KG1 (cell line): ENCODE results near the gene FNIP2.

Source experiments
- DNase-seq: peaks from one replicate; lab custom pipeline; 2025; lab: John Stamatoyannopoulos, UW

Gene FNIP2

GRCh38 chr4:158763462-158763861, 5.4 kb upstream of the FNIP2 start:
- no peak for DNase-seq

GRCh38 chr4:158766434-158767044, 2.3 kb upstream of the FNIP2 start:
- DNase-seq = no peak

GRCh38 chr4:158767451-158767850, 1.4 kb upstream of the FNIP2 start:
- DNase-seq = no peak

- DNase-seq = no peak
Measured at GRCh38 chr4:158769175-158769921, 522 bp downstream of the FNIP2 start.

GRCh38 chr4:158770671-158771070, 1.8 kb downstream of the FNIP2 start:
- no peak for DNase-seq

GRCh38 chr4:158771776-158772175, 3.0 kb downstream of the FNIP2 start:
- DNase-seq = no peak

GRCh38 chr4:158775091-158775651, 6.3 kb downstream of the FNIP2 start:
- no peak for DNase-seq

GRCh38 chr4:158776106-158776505, 7.3 kb downstream of the FNIP2 start:
- no peak for DNase-seq

- no peak for DNase-seq
Measured at GRCh38 chr4:158777423-158778155, 8.8 kb downstream of the FNIP2 start.

GRCh38 chr4:158778156-158778711, 9.4 kb downstream of the FNIP2 start:
- no peak for DNase-seq

GRCh38 chr4:158778712-158779111, 9.9 kb downstream of the FNIP2 start:
- DNase-seq = no peak

- no peak for DNase-seq
Measured at GRCh38 chr4:158781963-158782362, 13.1 kb downstream of the FNIP2 start.

GRCh38 chr4:158782551-158783360, 13.9 kb downstream of the FNIP2 start:
- DNase-seq = no peak

- DNase-seq = no peak
Measured at GRCh38 chr4:158783785-158784184, 15.0 kb downstream of the FNIP2 start.

GRCh38 chr4:158785718-158786117, 16.9 kb downstream of the FNIP2 start:
- no peak for DNase-seq

- no peak for DNase-seq
Measured at GRCh38 chr4:158786121-158786601, 17.3 kb downstream of the FNIP2 start.

GRCh38 chr4:158786955-158787354, 18.1 kb downstream of the FNIP2 start:
- DNase-seq = no peak

- no peak for DNase-seq
Measured at GRCh38 chr4:158787709-158788475, 19.1 kb downstream of the FNIP2 start.

- no peak for DNase-seq
Measured at GRCh38 chr4:158788516-158788915, 19.7 kb downstream of the FNIP2 start.

- DNase-seq = no peak
Measured at GRCh38 chr4:158789853-158790252, 21.0 kb downstream of the FNIP2 start.

- no peak for DNase-seq
Measured at GRCh38 chr4:158793021-158793420, 24.2 kb downstream of the FNIP2 start.
